ENCODE measurements around the gene BMP7.

BMP7 gene

DNA sequence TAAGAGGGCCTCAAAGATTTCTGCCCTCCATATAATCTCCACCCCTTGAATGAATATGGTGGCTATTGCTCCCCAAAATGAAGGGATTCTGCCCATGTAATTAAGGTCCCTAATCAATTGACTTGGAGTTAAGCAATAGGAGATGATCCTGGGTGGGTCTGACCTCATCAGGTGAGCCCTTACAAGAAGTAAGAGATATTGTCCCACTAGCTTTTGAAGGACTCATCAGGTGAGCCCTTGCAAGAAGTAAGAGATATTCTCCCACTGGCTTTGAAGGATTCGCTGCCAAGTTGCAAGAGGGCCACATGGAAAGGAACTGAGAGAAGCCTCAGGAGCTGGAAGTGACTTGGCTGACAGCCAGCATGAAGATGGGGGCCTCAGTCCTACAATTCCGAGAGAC lies 103.4 kb downstream of the BMP7 start:
- ATAC-seq = no peak
- TF ChIP-seq ESRRG (CRISPR knock-in tag; IDR thresholded peaks at IDR 0.05) (no peak), ZC3H10 (CRISPR knock-in tag; IDR thresholded peaks at IDR 0.05) (no peak)
- TF ChIP-seq, protein P1, sequence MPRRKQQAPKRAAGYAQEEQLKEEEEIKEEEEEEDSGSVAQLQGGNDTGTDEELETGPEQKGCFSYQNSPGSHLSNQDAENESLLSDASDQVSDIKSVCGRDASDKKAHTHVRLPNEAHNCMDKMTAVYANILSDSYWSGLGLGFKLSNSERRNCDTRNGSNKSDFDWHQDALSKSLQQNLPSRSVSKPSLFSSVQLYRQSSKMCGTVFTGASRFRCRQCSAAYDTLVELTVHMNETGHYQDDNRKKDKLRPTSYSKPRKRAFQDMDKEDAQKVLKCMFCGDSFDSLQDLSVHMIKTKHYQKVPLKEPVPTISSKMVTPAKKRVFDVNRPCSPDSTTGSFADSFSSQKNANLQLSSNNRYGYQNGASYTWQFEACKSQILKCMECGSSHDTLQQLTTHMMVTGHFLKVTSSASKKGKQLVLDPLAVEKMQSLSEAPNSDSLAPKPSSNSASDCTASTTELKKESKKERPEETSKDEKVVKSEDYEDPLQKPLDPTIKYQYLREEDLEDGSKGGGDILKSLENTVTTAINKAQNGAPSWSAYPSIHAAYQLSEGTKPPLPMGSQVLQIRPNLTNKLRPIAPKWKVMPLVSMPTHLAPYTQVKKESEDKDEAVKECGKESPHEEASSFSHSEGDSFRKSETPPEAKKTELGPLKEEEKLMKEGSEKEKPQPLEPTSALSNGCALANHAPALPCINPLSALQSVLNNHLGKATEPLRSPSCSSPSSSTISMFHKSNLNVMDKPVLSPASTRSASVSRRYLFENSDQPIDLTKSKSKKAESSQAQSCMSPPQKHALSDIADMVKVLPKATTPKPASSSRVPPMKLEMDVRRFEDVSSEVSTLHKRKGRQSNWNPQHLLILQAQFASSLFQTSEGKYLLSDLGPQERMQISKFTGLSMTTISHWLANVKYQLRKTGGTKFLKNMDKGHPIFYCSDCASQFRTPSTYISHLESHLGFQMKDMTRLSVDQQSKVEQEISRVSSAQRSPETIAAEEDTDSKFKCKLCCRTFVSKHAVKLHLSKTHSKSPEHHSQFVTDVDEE (CRISPR knock-in tag; IDR thresholded peaks at IDR 0.05) = no peak

DNA sequence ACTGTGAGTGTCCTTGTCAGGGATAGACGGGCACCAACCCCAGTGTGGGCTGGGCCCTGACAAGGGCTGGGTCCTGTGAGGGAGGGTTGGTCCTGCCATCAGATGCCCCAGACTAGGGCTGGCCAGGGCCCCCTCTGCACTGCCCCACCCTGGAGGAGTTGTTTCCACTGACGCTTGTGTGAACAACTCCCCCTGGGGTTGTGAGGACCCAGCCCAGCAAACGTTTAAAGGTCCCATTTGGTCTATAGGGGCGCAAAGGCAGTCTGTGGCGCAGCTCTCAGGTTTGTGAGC lies 104.1 kb downstream of the BMP7 start:
- ATAC-seq = no peak

DNA sequence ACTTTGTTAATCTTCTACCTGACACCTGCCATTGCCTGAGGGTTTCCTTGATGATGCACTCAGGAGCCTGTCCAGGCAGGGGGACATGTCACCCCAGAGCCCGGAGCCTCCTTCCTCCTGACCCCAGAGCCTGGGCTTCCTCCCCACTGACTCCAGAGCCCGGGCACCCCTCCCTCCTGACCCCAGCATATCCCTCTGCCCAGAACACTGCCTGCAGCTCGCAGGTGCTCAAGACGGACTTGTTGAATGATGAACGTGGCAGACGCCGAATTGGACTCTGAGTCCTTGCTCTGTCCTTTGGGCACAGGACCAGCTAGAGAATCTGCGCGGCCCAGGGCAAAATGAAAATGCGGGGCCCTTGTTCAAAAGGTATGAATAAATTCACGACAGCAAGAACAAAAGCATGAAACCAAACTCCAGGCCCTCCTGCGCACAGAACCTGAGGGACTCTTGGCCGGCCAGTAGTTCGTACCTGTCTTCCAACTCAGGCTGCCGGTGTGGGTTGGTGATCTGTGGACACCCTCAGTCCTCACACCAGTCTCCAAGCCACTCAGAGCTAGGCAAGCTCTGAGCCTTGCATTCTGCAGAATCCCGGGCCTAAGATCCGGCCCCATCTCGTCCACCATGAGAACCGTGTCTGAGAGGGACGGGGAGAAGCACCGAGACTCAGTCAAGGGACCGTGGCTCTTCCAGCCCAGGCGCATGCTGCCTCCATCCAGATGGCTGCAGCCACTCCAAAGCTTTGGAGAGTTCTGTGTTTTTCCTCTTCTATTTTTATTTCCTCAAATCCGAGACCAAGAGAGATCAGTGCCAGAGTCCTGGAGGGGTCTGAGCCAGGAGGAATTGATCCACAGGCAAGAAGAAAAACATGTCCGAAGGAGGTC lies 104.7 kb downstream of the BMP7 start:
- ATAC-seq = no peak
- no peak for TF ChIP-seq ZNF70 (CRISPR knock-in tag; IDR thresholded peaks at IDR 0.05)
- no peak for TF ChIP-seq ESRRG (CRISPR knock-in tag; IDR thresholded peaks at IDR 0.05)
- no peak for TF ChIP-seq TCF4 (CRISPR knock-in tag; IDR thresholded peaks at IDR 0.05; ENCODE audit: borderline replicate concordance)
- TF ChIP-seq, protein P2, sequence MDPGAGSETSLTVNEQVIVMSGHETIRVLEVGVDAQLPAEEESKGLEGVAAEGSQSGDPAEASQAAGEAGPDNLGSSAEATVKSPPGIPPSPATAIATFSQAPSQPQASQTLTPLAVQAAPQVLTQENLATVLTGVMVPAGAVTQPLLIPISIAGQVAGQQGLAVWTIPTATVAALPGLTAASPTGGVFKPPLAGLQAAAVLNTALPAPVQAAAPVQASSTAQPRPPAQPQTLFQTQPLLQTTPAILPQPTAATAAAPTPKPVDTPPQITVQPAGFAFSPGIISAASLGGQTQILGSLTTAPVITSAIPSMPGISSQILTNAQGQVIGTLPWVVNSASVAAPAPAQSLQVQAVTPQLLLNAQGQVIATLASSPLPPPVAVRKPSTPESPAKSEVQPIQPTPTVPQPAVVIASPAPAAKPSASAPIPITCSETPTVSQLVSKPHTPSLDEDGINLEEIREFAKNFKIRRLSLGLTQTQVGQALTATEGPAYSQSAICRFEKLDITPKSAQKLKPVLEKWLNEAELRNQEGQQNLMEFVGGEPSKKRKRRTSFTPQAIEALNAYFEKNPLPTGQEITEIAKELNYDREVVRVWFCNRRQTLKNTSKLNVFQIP (CRISPR knock-in tag; IDR thresholded peaks at IDR 0.05; ENCODE audit: borderline replicate concordance, low read depth) = no peak
- no peak for TF ChIP-seq OSR1 (CRISPR knock-in tag; IDR thresholded peaks at IDR 0.05)
- no peak for TF ChIP-seq SNAI2 (CRISPR knock-in tag; IDR thresholded peaks at IDR 0.05)
- TF ChIP-seq ZNF565 (CRISPR knock-in tag; conservative IDR thresholded peaks at IDR 0.05; ENCODE audit: low read depth) = no peak
- TF ChIP-seq ZFP3 (CRISPR knock-in tag; IDR thresholded peaks at IDR 0.05) = no peak
- no peak for TF ChIP-seq CSDC2 (CRISPR knock-in tag; IDR thresholded peaks at IDR 0.05)
- TF ChIP-seq BACH2 (CRISPR knock-in tag; IDR thresholded peaks at IDR 0.05; ENCODE audit: borderline replicate concordance) = no peak
- TF ChIP-seq, protein P3, sequence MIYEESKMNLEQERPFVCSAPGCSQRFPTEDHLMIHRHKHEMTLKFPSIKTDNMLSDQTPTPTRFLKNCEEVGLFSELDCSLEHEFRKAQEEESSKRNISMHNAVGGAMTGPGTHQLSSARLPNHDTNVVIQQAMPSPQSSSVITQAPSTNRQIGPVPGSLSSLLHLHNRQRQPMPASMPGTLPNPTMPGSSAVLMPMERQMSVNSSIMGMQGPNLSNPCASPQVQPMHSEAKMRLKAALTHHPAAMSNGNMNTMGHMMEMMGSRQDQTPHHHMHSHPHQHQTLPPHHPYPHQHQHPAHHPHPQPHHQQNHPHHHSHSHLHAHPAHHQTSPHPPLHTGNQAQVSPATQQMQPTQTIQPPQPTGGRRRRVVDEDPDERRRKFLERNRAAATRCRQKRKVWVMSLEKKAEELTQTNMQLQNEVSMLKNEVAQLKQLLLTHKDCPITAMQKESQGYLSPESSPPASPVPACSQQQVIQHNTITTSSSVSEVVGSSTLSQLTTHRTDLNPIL (CRISPR knock-in tag; IDR thresholded peaks at IDR 0.05; ENCODE audit: low read depth) = no peak
- no peak for TF ChIP-seq TOX (CRISPR knock-in tag; IDR thresholded peaks at IDR 0.05; ENCODE audit: borderline replicate concordance)
- TF ChIP-seq ARNTL (CRISPR knock-in tag; IDR thresholded peaks at IDR 0.05; ENCODE audit: borderline replicate concordance, low read depth) = no peak
- TF ChIP-seq GLIS3 (CRISPR knock-in tag; IDR thresholded peaks at IDR 0.05) = no peak
- no peak for TF ChIP-seq ZFP30 (CRISPR knock-in tag; IDR thresholded peaks at IDR 0.05)
- TF ChIP-seq ZC3H10 (CRISPR knock-in tag; IDR thresholded peaks at IDR 0.05) = no peak
- TF ChIP-seq, protein P1 (CRISPR knock-in tag; IDR thresholded peaks at IDR 0.05) = no peak
- TF ChIP-seq, protein P4, sequence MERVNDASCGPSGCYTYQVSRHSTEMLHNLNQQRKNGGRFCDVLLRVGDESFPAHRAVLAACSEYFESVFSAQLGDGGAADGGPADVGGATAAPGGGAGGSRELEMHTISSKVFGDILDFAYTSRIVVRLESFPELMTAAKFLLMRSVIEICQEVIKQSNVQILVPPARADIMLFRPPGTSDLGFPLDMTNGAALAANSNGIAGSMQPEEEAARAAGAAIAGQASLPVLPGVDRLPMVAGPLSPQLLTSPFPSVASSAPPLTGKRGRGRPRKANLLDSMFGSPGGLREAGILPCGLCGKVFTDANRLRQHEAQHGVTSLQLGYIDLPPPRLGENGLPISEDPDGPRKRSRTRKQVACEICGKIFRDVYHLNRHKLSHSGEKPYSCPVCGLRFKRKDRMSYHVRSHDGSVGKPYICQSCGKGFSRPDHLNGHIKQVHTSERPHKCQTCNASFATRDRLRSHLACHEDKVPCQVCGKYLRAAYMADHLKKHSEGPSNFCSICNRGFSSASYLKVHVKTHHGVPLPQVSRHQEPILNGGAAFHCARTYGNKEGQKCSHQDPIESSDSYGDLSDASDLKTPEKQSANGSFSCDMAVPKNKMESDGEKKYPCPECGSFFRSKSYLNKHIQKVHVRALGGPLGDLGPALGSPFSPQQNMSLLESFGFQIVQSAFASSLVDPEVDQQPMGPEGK (CRISPR knock-in tag; IDR thresholded peaks at IDR 0.05; ENCODE audit: borderline replicate concordance) = no peak
- TF ChIP-seq RARB (CRISPR knock-in tag; IDR thresholded peaks at IDR 0.05) = no peak
- TF ChIP-seq, protein P5, sequence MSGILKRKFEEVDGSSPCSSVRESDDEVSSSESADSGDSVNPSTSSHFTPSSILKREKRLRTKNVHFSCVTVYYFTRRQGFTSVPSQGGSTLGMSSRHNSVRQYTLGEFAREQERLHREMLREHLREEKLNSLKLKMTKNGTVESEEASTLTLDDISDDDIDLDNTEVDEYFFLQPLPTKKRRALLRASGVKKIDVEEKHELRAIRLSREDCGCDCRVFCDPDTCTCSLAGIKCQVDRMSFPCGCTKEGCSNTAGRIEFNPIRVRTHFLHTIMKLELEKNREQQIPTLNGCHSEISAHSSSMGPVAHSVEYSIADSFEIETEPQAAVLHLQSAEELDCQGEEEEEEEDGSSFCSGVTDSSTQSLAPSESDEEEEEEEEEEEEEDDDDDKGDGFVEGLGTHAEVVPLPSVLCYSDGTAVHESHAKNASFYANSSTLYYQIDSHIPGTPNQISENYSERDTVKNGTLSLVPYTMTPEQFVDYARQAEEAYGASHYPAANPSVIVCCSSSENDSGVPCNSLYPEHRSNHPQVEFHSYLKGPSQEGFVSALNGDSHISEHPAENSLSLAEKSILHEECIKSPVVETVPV (CRISPR knock-in tag; IDR thresholded peaks at IDR 0.05) = no peak

More for the DNA sequence above, 104.1 kb downstream of the BMP7 start:
- TF ChIP-seq ARNTL (CRISPR knock-in tag; IDR thresholded peaks at IDR 0.05; ENCODE audit: borderline replicate concordance, low read depth) (no peak), ESRRG (CRISPR knock-in tag; IDR thresholded peaks at IDR 0.05) (no peak), ZC3H10 (CRISPR knock-in tag; IDR thresholded peaks at IDR 0.05) (no peak), BACH2 (CRISPR knock-in tag; IDR thresholded peaks at IDR 0.05; ENCODE audit: borderline replicate concordance) (no peak), ZFP3 (CRISPR knock-in tag; IDR thresholded peaks at IDR 0.05) (no peak), ZNF565 (CRISPR knock-in tag; conservative IDR thresholded peaks at IDR 0.05; ENCODE audit: low read depth) (no peak), CSDC2 (CRISPR knock-in tag; IDR thresholded peaks at IDR 0.05) (no peak), RARB (CRISPR knock-in tag; IDR thresholded peaks at IDR 0.05) (no peak), TOX (CRISPR knock-in tag; IDR thresholded peaks at IDR 0.05; ENCODE audit: borderline replicate concordance) (no peak), ISL1 (CRISPR knock-in tag; IDR thresholded peaks at IDR 0.05) (no peak), GLIS3 (CRISPR knock-in tag; IDR thresholded peaks at IDR 0.05) (no peak), SNAI2 (CRISPR knock-in tag; IDR thresholded peaks at IDR 0.05) (no peak)
- TF ChIP-seq, protein P5 (CRISPR knock-in tag; IDR thresholded peaks at IDR 0.05) = no peak
